ENCODE results near the gene COPZ2.
"Not testable (repeated sequence)": the region's sequence is repeated elsewhere in the genome, so short reads cannot be mapped to it uniquely, and the experiment has no call there.

COPZ2 gene

DNA sequence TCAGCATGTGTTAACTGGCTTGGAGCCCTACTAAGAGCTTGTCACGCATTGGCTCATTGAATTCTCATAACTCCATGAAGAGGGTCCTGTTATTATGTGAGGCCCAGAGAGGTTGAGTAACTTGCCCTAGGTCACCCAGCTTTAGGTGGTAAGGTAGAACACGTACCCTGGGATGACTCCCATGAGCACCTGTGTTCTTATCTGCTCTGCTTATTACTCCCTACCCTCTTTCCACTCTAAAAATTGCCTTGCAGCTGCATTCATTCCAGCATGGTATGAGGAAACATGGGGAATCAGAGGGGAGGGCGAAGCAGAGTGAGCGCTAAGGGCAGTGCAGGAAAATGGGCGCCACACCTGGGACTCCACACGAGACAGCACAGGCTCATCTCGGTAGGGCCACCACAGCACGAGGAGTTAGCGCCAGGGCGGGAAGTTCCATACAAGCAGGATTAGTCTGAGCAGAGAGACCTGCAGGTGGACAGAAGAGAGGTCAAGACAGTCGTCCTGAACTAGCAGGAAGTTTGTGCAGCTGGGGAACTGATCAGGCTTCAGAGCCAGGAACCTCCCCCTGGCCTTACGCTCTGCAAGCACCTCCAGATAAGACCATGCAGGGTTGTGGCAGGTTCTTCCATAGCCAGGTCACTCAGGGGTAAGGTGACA is 10.1 kb downstream of the COPZ2 start:
- DNase-seq = no peak

DNA sequence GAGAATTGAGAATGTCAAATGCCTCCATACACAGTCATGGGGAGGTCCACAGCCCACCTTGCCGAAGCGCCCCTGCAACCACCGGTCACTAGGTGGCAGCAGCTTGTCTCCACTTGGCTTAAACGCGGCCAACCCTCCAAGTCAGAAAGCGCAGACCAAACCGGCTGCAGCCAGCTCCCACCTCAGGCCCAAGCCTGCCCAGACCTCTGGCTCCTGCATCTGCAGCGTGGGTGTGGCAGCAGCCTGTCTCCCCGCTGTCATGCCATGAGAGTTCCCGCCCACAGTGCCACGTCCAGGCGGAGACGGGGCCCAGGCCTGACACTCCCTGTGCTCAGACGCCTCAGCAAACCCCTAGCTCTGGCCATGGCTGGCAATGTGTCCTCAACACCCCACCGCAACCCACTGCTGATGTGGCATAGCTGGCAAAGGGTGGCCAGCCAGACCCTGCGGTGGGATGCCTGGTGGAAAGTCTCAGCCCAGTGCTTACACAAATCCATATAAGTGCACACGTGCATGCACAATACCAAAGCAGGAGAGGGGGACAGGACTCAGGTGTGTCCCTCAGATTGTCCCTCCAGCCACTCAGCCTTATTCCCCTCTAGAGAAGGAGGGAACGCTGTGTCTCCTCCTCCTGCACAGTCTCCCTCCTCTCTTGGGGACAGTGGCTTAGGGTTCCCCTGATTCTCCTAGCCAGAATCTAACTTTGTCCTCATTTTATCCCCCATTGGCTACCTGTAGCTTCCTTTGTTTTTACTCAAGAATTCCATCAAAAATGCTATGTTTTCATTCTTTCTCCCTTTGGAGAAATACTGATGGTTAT is 10.9 kb downstream of the COPZ2 start:
- DNase-seq = peak; percentile 87

DNA sequence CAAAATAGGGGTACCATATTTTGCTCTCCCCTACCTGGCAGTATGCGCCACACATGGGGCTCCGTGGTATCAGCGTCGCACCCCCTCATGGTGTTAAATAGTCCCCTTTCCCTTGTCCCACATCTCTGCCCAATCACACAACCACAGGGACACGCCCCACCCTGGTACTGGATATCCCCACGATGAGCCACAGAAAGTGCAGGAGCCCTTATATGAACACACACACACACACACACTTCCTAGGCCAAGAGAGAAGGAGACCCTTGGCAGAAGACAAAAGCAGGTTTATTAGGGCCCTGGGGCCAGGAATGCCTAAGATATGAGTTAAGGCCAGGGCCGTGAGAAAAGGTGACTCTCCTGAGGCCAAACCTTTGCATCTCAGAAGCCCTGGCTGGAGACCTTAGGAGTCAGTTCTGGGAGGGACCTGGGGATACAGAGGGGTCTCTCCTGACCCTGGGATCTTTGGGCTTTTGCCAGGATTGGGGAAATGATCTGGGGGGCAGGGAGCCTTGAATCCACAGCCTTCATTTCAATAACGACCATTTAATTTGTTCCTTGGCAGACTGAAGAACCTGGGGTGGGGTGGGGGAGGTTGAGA is 11.6 kb downstream of the COPZ2 start:
- peak; percentile 24 for DNase-seq

- peak; percentile 95 for DNase-seq
Observed at GRCh38 chr17:48025040-48025903, 12.3 kb downstream of the COPZ2 start.

DNA sequence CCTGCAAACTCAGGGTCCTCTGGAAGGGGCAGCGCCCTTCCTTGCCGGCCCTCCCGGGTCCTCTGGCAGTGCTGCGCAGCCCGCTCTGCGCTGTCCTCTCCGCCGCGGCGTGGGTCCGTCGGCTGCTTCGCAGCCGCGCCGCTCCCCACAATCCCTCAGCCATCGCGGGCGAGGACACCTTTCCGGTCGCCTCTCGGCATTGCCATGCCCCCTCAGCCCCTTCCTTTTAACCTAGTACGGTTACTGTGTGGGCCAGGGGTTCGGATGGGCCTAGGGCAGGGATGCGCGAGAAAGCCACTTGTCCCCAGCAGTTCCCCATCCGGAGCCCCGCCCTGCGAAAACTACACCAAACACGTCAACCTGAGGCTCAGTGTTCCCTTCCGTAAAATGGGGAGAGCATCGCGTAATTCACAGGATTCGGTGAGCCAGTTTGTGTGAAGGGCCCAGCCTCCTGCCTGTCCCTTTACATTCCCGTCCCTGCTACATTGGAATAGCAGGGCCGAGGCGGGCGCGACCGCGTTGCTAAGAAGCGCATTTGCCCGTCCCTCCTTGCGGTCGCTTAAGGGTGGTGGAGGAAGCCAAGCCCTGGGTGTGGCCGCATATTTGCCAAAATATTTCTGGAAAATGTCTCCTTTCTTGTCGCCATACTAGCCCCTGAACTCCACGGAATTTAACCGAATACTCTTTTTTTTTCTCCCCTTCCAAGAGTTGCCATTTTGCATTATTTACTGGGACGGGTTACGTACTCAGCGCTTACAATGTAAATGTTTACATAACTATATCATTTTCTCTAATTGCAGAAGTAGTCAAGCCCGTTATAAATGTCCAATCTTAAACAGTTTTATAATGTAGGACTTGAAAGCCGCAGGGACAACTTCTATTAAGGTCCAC is 13.2 kb downstream of the COPZ2 start:
- peak; percentile 53 for DNase-seq

- peak; percentile 60 for DNase-seq
Observed at GRCh38 chr17:48023400-48024148, 14.0 kb downstream of the COPZ2 start.

DNA sequence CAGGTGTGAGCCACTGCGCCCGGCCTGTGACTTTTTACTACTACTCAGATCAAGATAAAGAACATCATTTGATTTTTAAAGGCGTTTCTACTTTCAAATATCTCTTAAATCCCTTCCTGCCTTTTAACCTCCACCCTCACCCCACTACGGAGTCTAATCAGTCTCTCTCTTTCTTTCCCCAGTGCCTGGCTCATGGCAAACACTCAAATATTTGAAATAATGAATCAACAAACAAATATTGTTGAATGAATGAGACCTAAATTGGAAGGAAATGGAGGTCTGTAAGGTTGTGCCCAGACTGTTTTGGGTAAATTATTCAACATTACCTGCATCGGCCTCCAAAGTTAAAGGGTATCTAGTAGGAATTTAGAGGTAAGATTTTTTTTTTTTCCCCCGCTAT is 14.7 kb downstream of the COPZ2 start:
- no peak for DNase-seq

GRCh38 chr17:48021934-48022333 is 15.7 kb downstream of the COPZ2 start:
- no peak for DNase-seq

DNA sequence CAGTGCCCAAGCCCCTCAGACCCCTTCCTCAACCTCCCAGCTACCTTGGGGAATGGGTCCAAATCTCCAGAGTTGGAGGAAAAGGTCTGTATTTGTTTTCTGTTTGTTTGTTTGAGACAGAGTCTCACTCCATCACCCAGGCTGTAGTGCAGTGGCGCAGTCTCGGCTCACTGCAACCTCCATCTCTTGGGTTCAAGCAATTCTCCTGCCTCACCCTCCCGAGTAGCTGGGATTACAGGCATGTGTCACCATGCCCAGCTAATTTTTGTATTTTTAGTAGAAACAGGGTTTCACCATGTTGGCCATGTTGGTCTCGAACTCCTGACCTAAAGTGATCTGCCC is 19.8 kb downstream of the COPZ2 start:
- DNase-seq = not testable (repeated sequence)

- peak; percentile 40 for DNase-seq
Observed at GRCh38 chr17:48016112-48016511, 21.5 kb downstream of the COPZ2 start.

GRCh38 chr17:48014595-48015111 is 22.9 kb downstream of the COPZ2 start:
- no peak for DNase-seq

GRCh38 chr17:48013876-48014594 is 23.6 kb downstream of the COPZ2 start:
- DNase-seq = no peak

DNA sequence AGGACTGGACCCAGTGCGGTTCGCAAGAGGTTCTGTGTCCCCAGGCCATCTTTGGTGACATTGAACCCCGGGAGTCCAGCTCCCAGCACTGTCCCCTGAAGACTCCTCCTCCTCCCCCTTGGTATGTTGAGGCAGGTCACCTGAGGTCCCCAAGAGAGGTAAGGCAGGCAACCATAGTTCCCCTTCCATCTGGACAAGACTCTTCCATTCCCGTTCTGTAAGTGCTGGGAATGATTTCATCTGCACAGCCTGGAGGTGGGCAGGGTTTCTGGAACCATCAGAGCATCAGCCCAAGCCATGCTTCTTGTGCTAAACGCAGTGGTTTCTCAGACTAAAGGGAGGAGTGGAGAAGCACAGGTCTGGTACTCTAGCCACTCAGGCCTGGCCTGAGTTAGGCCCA is 24.9 kb downstream of the COPZ2 start:
- no peak for DNase-seq

- peak; percentile 50 for DNase-seq
Observed at GRCh38 chr17:48012151-48012520, 25.5 kb downstream of the COPZ2 start.

GRCh38 chr17:48011405-48012150 is 26.0 kb downstream of the COPZ2 start:
- DNase-seq = peak; percentile 73

- no peak for DNase-seq
Observed at GRCh38 chr17:48010193-48010592, 27.4 kb downstream of the COPZ2 start.

DNA sequence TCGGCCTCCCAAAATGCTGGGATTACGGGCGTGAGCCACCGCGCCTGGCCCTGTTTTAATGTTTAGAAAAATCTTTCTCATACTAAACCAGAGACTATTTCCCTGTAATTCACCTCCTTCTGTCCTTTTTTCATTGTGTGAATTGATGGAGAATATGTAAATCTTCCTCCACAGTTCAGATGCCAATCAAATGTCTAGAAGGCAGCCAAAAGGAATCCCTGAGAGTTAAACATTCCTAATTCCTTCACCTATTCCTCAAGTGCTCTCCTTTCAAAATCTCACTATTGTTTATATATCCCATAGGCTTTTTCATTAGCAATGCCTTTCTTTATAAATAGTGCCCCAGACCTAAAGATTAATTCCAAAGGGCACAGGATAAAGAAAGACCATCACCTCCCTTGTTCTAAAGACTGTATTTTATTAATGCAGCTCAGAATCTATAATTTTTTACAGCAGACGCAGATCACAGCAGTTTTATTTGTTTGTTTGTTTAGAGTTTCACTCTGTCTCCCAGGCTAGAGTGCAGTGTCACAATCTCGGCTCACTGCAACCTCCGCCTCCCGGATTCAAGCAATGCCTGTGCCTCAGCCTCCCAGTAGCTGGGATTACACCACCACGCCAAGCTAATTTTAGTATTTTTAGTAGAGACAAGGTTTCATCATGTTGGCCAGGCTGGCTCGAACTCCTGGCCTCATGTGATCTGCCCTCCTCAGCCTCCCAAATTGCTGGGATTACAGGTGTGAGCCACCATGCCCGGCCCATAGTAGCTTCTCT is 30.5 kb downstream of the COPZ2 start:
- no peak for DNase-seq

DNA sequence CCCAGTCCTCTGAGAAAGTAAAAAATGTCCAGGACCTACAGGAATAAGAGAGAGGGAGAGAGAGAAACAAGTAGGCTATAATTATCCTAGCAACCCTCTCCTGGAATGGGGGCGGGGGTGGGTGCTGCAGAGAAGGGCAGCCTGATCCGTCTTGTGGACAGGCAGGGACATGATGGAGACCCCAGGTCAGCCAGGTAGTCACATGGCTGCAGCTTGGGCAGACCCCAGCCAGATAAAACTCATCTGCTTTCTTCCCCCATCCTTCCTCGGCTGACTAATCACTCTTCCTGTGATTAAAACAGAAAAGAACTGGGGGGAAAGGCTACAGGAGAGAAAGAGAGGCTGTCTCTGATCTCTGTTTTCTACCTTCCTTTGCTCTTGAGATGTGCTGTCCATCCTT is 32.6 kb downstream of the COPZ2 start:
- no peak for DNase-seq

Measured in fibroblast of skin of right biceps (primary cell).